Caki2 (cell line): ENCODE measurements around the gene KRTAP22-2. TPM values are rescaled to one million over a fixed set of nuclear protein-coding genes. Genes with fewer than 3 reads are reported as not detected.

ENCODE experiments used
- DNase-seq: peaks from one replicate; pipeline ENCODE4 v3.0.0-alpha.2; 2015; ENCODE audit warnings: low read depth
- in situ Hi-C: cut with HindIII; loops from 2 replicates; pipeline ENCODE4 v1.10.0; 2016; ENCODE audit warnings: low sequenced_read_pairs, low pct_unique_long_range_greater_than_20kb, mixed read lengths
- total RNA-seq: library from RNA; depleted of rRNA; stranded (reverse); fragments of >200 nt; shearing (Covaris generic); gene quantifications from 2 replicates; pipeline ENCODE4 v1.2.3, GENCODE V29; 2014; ENCODE audit warnings: low replicate concordance; rRNA removed

The KRTAP22-2 gene
- total RNA-seq, 1 experiment from 2014 or later, result not detected

- in situ Hi-C loops, result no loop called here
- no peak for DNase-seq
These were observed 10.9 kb downstream of the KRTAP22-2 start for GRCh38 chr21:30579346-30579745.

GRCh38 chr21:30577766-30578165 lies 12.4 kb downstream of the KRTAP22-2 start:
- in situ Hi-C loops, result no loop called here
- DNase-seq, result no peak

- in situ Hi-C loops, result no loop called here
- no peak for DNase-seq
These were observed 22.6 kb downstream of the KRTAP22-2 start for GRCh38 chr21:30567617-30568016.

- no peak for DNase-seq
- in situ Hi-C loops, result no loop called here
These were observed 26.6 kb downstream of the KRTAP22-2 start for GRCh38 chr21:30563630-30564029.

- no peak for DNase-seq
- in situ Hi-C loops, result no loop called here
These were observed 27.1 kb downstream of the KRTAP22-2 start for GRCh38 chr21:30563072-30563471.

GRCh38 chr21:30561957-30562356 lies 28.2 kb downstream of the KRTAP22-2 start:
- in situ Hi-C loops, result no loop called here
- DNase-seq, result no peak

- no peak for DNase-seq
- in situ Hi-C loops, result no loop called here
These were observed 28.8 kb downstream of the KRTAP22-2 start, which contains the start of gene KRTAP19-7 for GRCh38 chr21:30561264-30561895. Gene KRTAP19-7, minus strand, starts transcription at chr21:30561314. Its CDS starts 25 bp downstream, at chr21:30561289.

GRCh38 chr21:30555095-30555494 lies 35.1 kb downstream of the KRTAP22-2 start:
- in situ Hi-C loops, result no loop called here

GRCh38 chr21:30552782-30553181 lies 37.4 kb downstream of the KRTAP22-2 start:
- in situ Hi-C loops, result no loop called here
- DNase-seq, result no peak

More at GRCh38 chr21:30555095-30555494, 35.1 kb downstream of the KRTAP22-2 start:
- no peak for DNase-seq

- in situ Hi-C loops, result no loop called here
- no peak for DNase-seq
These were observed 48.4 kb downstream of the KRTAP22-2 start, which contains the start of gene KRTAP19-6 for GRCh38 chr21:30541764-30542163. Gene KRTAP19-6, minus strand, starts transcription at chr21:30541864. Its CDS starts 31 bp downstream, at chr21:30541833.

Other genes with a start within 250 kb of the KRTAP22-2 start
- gene KRTAP23-1, start 241.8 kb downstream of the KRTAP22-2 start, total RNA-seq, result not detected in 2 replicates
- not detected in 2 replicates for gene KRTAP13-2, start 218.1 kb downstream of the KRTAP22-2 start, total RNA-seq
- not detected in 2 replicates for gene KRTAP13-1, start 194.4 kb downstream of the KRTAP22-2 start, total RNA-seq
- not detected in 2 replicates for gene KRTAP13-3, start 164.5 kb downstream of the KRTAP22-2 start, total RNA-seq
- gene KRTAP13-4, start 160.2 kb downstream of the KRTAP22-2 start, total RNA-seq, result not detected in 2 replicates
- not detected in 2 replicates for gene KRTAP15-1, start 150.1 kb downstream of the KRTAP22-2 start, total RNA-seq
- gene KRTAP19-1, start 110.0 kb downstream of the KRTAP22-2 start, total RNA-seq, result not detected in 2 replicates
- gene KRTAP19-2, start 103.0 kb downstream of the KRTAP22-2 start, total RNA-seq, result not detected in 2 replicates
- not detected in 2 replicates for gene KRTAP19-3, start 98.4 kb downstream of the KRTAP22-2 start, total RNA-seq
- gene KRTAP19-4, start 93.2 kb downstream of the KRTAP22-2 start, total RNA-seq, result not detected in 2 replicates
- not detected in 2 replicates for gene KRTAP19-5, start 88.3 kb downstream of the KRTAP22-2 start, total RNA-seq
- gene KRTAP19-6, start 48.5 kb downstream of the KRTAP22-2 start, total RNA-seq, result not detected in 2 replicates
- gene KRTAP19-7, start 29.1 kb downstream of the KRTAP22-2 start, total RNA-seq, result not detected in 2 replicates
- not detected in 2 replicates for gene KRTAP6-3, start 2.0 kb upstream of the KRTAP22-2 start, total RNA-seq
- gene KRTAP6-2, start 8.5 kb upstream of the KRTAP22-2 start, total RNA-seq, result not detected in 2 replicates
- not detected in 2 replicates for gene KRTAP22-1, start 10.7 kb upstream of the KRTAP22-2 start, total RNA-seq
- gene KRTAP6-1, start 23.5 kb upstream of the KRTAP22-2 start, total RNA-seq, result not detected in 2 replicates
- gene KRTAP20-1, start 26.0 kb upstream of the KRTAP22-2 start, total RNA-seq, result not detected in 2 replicates
- not detected in 2 replicates for gene KRTAP20-4, start 30.2 kb upstream of the KRTAP22-2 start, total RNA-seq
- gene KRTAP20-2, start 44.8 kb upstream of the KRTAP22-2 start, total RNA-seq, result not detected in 2 replicates
- gene KRTAP20-3, start 52.5 kb upstream of the KRTAP22-2 start, total RNA-seq, result not detected in 2 replicates
- not detected in 2 replicates for gene KRTAP21-3, start 128.4 kb upstream of the KRTAP22-2 start, total RNA-seq
- not detected in 2 replicates for gene KRTAP21-2, start 156.9 kb upstream of the KRTAP22-2 start, total RNA-seq
- not detected in 2 replicates for gene KRTAP21-1, start 165.0 kb upstream of the KRTAP22-2 start, total RNA-seq
- not detected in 2 replicates for gene KRTAP8-1, start 222.9 kb upstream of the KRTAP22-2 start, total RNA-seq
- gene KRTAP7-1, start 239.4 kb upstream of the KRTAP22-2 start, total RNA-seq, result not detected in 2 replicates